GM19043 (cell line): Measurements from ENCODE around the gene STAMBPL1.

Experiments
- ATAC-seq: cut with Tn5 transposase; IDR thresholded peaks from one replicate; pipeline ENCODE4 v1.9.1; 2021; ENCODE audit warnings: low read depth; ENCODE audit not compliant: unreplicated experiment

Gene STAMBPL1

DNA sequence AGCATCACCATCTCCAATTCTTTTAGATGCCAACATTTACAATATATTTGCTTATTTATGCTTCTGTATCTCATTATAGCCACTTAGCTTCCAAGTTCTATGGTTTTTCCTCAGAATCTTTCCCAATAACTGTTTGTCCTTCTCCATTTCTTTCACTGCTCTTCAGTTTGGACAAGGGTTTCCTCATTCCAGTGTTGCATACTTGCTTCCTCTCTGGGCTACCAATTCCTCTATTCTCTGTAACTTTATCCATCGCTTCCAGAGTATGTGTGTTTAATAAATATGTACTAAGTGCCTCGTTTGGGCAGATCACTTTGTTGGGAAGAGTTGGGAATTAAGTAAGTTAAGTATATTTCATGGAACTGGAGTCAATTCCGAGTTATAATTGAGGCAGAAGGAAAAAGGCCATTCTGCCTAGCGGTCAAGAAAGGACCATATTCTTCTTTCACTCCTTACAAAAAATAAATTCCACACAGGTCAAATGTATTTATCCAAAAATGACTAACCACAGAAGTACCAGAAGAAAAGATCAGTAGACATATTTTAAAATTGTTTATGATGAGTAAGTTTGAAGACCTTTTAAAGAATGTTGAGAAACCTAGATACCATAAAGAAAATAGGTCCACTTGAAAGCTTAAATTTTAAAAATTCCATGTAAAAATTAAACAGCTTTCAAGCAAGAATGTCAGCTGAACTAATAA, 10.8 kb downstream of the STAMBPL1 start:
- no peak for ATAC-seq

- ATAC-seq, result no peak
These were observed 12.3 kb downstream of the STAMBPL1 start for GRCh38 chr10:88892222-88892967.

DNA sequence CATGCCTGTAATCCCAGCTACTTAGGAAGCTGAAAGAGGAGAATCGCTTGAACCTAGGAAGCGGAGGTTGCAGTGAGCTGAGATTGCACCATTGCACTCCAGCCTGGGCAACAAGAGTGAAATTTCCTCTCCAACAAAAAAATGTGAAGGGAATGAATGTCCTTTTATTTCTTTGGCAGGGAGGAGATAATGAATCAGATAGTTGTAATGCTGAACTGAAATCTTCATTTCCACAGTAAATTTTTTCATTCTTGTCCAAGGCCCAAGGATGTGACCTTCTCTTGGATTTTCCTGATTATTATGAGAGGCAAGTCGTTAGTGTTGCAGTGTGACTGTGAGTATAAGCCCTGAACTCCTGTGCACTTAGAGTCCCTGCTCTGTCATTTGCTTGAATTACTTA, 13.6 kb downstream of the STAMBPL1 start:
- ATAC-seq, result no peak

- ATAC-seq, result no peak
These were observed 15.2 kb downstream of the STAMBPL1 start for GRCh38 chr10:88895250-88895649.

DNA sequence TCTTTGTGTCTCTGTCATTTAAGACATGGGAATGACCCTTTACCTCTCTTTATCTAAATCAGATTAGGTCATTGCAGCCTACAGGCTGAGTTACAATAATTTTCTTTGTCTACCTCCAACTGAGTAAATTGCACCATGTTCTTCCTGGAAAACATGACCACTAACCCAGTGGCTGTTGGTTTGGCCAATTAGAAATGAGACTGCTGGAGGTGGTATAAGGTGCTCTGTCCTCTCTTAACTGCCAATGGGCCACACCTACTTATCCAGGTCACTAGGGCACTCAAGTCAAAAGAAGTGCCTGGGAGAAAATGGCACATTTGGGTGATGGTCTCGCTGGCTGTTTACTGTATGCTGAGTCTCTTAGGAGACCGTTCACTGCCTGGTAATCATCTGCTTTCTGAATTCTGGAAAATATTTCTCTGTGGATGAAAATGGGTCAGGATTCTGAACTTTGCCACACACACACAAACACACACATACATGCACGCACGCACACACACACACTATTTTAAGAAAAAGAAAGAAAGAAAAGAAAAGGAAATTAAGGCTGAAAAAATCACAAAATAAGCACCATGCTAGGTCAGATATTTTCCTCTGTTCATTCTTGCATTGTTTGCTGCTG, 16.4 kb downstream of the STAMBPL1 start:
- ATAC-seq, result no peak

DNA sequence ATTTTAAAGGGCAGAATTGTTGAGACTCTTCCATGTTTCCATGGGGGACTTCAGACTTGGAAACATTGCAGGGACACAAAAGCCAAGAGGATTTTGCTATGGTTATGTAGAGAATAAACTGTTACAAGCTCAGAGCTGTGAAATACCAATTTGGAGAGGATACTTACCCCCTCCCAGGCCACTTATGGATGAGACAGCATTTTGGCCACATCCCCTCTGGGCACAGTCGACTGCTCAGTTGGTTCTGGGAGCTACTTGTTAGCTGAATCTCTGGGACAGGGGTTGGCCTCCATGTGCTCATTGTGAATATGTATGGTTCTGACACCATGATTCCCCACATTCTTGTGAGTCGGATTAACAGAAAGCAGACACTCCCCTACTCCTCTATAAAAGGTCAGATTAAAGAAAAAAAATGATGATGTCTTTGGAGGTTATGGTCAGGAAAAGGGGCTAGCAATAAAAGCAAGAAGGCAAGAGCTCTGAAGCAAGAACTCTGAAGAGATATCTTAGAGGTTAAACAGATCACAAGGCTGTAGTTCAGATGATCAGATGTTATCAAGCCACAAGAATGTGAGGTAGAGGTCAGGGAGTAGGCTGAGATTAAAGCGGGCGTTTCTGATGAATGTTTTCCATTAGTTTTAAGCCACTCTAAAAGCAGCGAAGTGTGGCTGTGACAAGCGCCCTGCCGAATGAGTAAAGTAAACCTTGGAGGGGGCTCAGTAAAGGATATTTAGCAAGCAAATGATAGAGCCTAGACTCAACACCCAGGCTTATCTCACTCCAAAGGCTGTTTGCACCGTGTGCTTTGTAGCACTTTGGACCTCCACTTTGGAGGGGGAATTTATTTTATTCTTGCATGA, 17.2 kb downstream of the STAMBPL1 start:
- ATAC-seq, result no peak

- ATAC-seq, result no peak
These were observed 18.7 kb downstream of the STAMBPL1 start for GRCh38 chr10:88898727-88899126.

- no peak for ATAC-seq
These were observed 19.8 kb downstream of the STAMBPL1 start for GRCh38 chr10:88899886-88900285.

DNA sequence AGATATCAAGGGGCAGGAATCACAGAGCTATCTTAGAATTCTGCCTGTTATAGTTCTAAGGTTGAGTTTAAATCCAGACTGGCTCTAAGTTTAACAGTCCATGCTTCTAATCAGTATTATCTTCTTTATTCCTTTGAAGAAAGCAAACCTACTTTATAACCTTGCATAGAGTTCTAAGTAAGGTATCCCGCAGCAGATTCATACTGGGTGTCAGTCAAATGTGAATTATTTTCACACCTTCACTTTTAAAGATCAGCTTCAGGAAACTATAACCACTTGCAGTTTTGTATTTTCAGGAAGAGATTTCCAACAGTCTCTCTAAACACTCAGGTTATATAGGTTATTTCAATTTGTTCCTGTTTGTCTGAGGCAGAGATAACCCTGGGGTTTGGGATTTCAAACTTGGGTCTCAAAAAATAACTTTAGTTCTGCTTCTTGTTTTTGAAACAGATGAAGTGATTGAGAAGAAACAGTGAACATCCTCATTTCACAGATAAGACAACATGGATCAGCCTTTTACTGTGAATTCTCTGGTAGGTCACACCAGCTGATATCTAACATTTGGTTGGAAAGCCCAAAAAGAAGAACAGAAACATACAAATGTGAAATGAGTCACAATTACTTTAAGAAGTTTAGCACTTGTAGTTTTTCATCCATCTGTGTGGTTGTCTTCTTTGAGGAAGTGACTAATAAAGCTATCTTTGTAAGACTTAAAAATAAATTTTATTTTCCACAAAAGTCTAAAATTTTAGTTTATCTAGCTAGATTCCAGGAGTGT, 21.4 kb downstream of the STAMBPL1 start:
- peak; percentile 85 for ATAC-seq

- peak; percentile 38 for ATAC-seq
These were observed 22.1 kb downstream of the STAMBPL1 start for GRCh38 chr10:88901984-88902789.

DNA sequence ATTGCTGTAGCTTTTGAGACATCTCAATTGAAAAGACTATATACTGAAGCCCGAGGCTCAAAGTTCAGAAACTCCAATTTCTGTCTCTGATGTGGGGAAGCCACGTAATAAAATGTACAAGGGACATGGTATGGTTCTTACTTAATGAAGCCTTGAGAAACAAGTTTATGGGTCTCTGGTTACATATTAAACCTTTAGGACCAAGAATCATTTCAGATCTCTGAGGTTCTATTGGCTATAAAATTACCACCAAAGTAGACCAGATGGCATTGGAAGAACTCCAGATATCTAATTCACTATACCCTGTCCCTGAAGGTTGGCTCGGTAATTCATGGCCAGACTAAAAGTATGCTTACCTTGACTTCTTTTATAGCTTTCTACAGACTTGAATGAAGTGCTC, 23.7 kb downstream of the STAMBPL1 start:
- no peak for ATAC-seq

- ATAC-seq, result no peak
These were observed 26.9 kb downstream of the STAMBPL1 start for GRCh38 chr10:88906921-88907320.

- ATAC-seq, result no peak
These were observed 28.1 kb downstream of the STAMBPL1 start for GRCh38 chr10:88908194-88908593.

DNA sequence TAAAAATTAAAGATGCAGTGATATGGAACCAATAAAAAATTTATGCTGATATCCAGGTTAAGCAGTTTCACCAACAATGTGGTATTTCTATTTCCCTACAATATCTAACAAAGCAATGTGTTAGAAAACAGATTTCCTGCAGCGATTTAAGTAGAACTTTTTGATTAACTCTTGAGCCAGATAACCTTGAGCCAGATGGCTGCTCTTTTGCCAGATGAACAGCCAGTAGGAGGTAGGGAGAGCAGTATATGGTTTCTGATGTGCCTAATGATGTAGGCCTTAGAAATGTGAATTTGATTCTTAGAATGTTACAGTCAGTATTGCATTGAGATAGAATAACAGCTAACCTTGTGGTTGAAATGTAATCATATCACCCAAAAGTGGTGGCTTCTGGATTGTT, 31.1 kb downstream of the STAMBPL1 start:
- ATAC-seq, result no peak

DNA sequence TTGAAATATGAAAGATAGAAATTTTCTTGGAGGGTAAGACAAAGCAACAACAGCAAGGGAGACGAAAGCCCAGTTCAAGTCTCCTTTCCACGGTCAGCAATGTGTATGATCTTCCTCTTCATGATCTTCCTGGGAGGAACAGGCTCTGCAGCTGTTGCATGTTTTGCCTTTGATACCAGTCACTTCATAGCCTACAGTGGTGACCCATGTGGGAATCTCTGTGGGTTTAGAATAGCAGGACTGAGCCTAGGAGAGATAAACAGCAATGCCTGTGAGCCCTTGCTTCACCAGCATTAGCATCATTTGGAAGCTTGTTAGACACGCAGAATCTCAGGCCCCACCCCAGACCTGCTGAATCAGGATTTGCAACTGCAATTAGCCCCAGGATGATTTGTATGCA, 31.8 kb downstream of the STAMBPL1 start:
- ATAC-seq, result no peak

DNA sequence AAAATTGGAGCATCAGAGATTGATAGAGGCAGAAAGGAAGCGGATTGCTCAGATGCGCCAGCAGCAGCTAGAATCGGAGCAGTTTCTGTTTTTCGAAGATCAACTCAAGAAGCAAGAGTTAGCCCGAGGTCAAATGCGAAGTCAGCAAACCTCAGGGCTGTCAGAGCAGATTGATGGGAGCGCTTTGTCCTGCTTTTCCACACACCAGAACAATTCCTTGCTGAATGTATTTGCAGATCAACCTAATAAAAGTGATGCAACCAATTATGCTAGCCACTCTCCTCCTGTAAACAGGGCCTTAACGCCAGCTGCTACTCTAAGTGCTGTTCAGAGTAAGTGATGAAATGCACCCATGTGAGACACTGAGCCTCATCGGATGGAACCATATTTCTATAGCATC, 33.1 kb downstream of the STAMBPL1 start:
- no peak for ATAC-seq

DNA sequence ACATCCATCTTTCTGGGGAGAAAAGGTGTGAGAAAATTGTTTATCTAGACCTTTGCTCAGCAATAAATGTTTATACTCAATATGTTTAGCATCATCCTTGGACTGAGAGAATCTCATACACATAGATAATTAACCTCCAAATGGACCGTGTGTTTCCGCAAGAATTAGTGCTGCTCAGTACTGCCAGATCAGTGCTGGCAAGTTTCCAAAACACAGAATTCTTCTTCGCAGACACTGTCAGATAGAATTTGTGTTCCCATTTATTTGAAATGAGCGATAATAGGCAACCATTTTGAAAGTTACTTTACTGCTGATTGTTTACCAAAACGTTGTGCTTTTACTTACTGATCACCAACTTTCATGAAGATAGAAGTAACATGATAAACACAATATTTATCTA, 33.7 kb downstream of the STAMBPL1 start:
- no peak for ATAC-seq

DNA sequence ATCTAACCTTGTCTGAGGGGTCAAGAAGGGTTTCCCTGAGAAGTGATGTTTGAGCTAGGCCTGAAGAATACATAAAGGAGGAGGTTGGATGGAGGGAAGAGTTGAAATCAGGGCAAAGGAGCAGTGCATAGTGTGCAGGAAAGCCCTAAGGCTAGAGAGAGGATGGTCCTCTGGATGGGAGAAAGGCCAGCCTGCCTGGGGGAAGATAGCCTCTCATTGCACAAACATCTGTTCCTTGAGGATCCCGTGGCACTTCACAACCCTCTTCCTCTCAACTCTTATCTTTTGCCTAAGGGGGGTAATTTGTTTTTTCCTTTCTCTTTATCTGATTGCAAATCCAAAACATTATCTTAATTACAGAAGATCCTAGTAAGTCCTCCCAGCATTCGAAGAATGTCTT, 35.7 kb downstream of the STAMBPL1 start:
- no peak for ATAC-seq

GRCh38 chr10:88916231-88916630, 36.2 kb downstream of the STAMBPL1 start:
- no peak for ATAC-seq
